Measurements from ENCODE around the gene SCAPER.

The SCAPER gene

GRCh38 chr15:76345880-76346668, 559.1 kb downstream of the SCAPER start:
- H3K4me1 ChIP-seq: no peaks in the 10 kb centered on the region
- no peak overlapping the region for H3K4me2 ChIP-seq (ENCODE audit: low read length)
- H3K4me3 ChIP-seq (ENCODE audit: low read depth, low read length): no peak overlapping the region
- no peaks in the 10 kb centered on the region for H3K36me3 ChIP-seq (ENCODE audit: control insufficient read depth, insufficient read depth, low read length)
- no peaks in the 10 kb centered on the region for H3K9me3 ChIP-seq (ENCODE audit: control insufficient read depth, low read length)
- H3K27ac ChIP-seq: no peak overlapping the region
- H2AFZ ChIP-seq: no peak overlapping the region
- no peak for TF ChIP-seq CTCF (IDR thresholded peaks at IDR 0.05)
- H3K27me3 ChIP-seq (ENCODE audit: control insufficient read depth, insufficient read depth, low read length): peaks cover 24% of the 10 kb centered on the region
- H3K79me2 ChIP-seq: no peaks in the 10 kb centered on the region
- no peak overlapping the region for H3K9ac ChIP-seq

GRCh38 chr15:76345583-76345879, 559.6 kb downstream of the SCAPER start:
- Histone ChIP-seq H3K4me2 (ENCODE audit: low read length) (no peak overlapping the region), H3K27me3 (ENCODE audit: control insufficient read depth, insufficient read depth, low read length) (peaks cover 24% of the 10 kb centered on the region), H2AFZ (no peak overlapping the region), H3K9ac (no peak overlapping the region), H3K9me3 (ENCODE audit: control insufficient read depth, low read length) (no peaks in the 10 kb centered on the region), H3K79me2 (no peaks in the 10 kb centered on the region), H3K36me3 (ENCODE audit: control insufficient read depth, insufficient read depth, low read length) (no peaks in the 10 kb centered on the region), H3K4me3 (ENCODE audit: low read depth, low read length) (no peak overlapping the region), H3K27ac (no peak overlapping the region), H3K4me1 (no peaks in the 10 kb centered on the region)
- TF ChIP-seq CTCF (IDR thresholded peaks at IDR 0.05): no peak

- H3K79me2 ChIP-seq: no peaks in the 10 kb centered on the region
- H3K36me3 ChIP-seq (ENCODE audit: control insufficient read depth, insufficient read depth, low read length): no peaks in the 10 kb centered on the region
- H3K27me3 ChIP-seq (ENCODE audit: control insufficient read depth, insufficient read depth, low read length): peaks cover 24% of the 10 kb centered on the region
- no peak overlapping the region for H3K4me3 ChIP-seq (ENCODE audit: low read depth, low read length)
- no peaks in the 10 kb centered on the region for H3K9me3 ChIP-seq (ENCODE audit: control insufficient read depth, low read length)
- no peak overlapping the region for H3K4me2 ChIP-seq (ENCODE audit: low read length)
- H3K9ac ChIP-seq: no peak overlapping the region
- H2AFZ ChIP-seq: no peak overlapping the region
- no peak for TF ChIP-seq CTCF (IDR thresholded peaks at IDR 0.05)
- H3K4me1 ChIP-seq: no peaks in the 10 kb centered on the region
- no peak overlapping the region for H3K27ac ChIP-seq
These were observed 560.1 kb downstream of the SCAPER start for GRCh38 chr15:76344893-76345582.

- no peak overlapping the region for H3K4me3 ChIP-seq (ENCODE audit: low read depth, low read length)
- no peak overlapping the region for H3K9ac ChIP-seq
These were observed 561.7 kb downstream of the SCAPER start for GRCh38 chr15:76343313-76343996.

More at GRCh38 chr15:76343313-76343996, 561.7 kb downstream of the SCAPER start:
- H2AFZ ChIP-seq: no peak overlapping the region
- H3K79me2 ChIP-seq: no peaks in the 10 kb centered on the region
- no peak for TF ChIP-seq CTCF (IDR thresholded peaks at IDR 0.05)
- H3K27me3 ChIP-seq (ENCODE audit: control insufficient read depth, insufficient read depth, low read length): peaks cover 24% of the 10 kb centered on the region
- no peak overlapping the region for H3K27ac ChIP-seq
- no peaks in the 10 kb centered on the region for H3K4me1 ChIP-seq
- no peaks in the 10 kb centered on the region for H3K36me3 ChIP-seq (ENCODE audit: control insufficient read depth, insufficient read depth, low read length)
- no peaks in the 10 kb centered on the region for H3K9me3 ChIP-seq (ENCODE audit: control insufficient read depth, low read length)
- H3K4me2 ChIP-seq (ENCODE audit: low read length): no peak overlapping the region
